Stimulated activated CD4-positive, alpha-beta T cell treated with anti-CD3 and anti-CD28 coated beads, TNF-alpha, amount 100 ng/mL, for 24 hours (primary cell): ENCODE data around the gene PAPPA2.
A peak's percentile ranks its signal among the peaks of the same experiment; 100 is the strongest.

Experiments
- DNase-seq, 3 experiments: peaks; one replicate each; pipeline ENCODE4 v3.0.0-alpha.2; 2020; ENCODE audit warnings: low read depth in 3 of 3

PAPPA2 gene

DNA sequence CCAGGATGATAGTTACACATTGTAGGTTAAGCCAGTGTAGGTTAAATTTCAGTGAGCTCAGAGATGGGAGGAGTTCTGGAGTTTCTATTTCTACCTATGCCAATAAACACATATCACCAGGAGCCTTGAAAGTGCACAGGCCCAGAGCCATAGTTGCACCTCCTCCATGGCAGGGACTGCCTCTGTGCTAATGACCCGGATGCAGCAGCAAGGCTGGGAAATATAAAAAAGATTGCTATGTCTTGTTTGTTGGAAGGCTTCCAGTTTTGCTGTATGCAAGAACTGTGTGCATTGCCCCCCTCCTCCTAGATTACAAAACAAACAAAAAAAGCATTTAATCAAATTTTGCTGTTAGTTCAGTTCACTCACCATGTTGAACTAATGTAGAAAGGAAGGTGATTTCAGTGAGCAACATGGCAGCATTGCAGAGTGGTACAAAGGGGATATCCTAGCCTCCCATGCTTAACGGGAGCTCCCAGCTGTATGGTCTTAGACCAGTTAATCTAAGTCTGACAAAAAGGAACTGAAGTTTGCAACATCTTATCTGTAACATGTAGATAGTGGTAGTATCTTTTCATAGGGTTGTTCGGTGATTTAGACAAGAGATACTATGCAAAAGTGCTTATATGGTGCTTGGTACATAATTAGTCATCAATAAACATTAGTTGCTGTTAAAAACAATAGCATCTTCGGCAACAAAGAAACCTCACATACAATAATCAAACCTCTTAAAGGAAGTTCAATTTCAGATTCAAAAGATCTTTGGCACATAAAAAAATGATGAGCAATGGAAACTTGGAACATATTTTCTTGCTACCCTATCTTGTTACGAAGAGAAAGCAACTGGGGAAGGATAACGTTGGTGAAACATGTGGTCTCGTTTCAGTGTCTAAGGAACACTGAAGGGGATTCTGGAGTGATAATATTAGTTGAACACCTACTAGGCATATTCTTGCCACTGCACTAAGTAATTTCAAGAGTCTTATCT is 392.1 kb downstream of the PAPPA2 start:
- DNase-seq = no peak

DNA sequence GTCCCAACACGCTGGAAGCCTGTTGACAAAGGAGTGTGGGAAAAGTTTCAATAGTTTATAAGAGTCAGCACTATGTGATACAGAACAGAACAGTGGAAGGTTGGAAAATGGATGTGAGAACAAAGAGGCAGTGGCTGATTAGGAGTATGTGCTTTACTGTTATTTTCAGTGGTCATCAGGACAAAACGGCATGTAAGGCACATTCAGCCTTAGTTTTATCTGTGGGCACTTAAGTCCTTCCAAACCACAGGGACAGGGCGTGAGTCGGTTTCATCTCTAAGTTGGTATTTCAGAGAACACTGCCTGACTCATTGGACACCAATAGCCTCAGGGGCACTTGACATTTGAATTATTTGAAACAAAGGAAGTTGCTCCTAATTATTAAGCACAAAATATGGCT is 394.7 kb downstream of the PAPPA2 start:
- no peak for DNase-seq

DNA sequence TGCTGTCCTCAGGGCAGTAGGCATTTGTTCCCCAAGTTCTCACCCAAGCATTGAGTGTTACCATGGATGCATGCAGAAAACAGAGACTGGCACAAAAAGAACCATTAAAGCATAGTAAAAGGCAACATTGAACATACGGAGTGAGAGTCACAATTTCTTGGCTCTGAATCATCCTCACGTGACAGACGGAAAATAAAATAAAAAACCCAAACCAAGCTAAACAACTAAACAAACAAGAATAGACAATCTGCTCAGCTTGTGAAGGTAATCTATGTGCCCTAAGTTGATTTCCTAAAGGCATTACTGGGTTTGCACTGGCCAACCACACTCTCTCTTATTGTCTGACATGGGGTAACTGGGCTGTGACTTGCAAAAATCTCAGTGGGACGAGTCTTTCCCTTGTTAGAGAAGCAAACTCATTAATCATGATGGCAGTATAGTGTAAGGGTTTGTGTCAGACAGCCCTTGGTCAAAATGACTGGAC is 395.5 kb downstream of the PAPPA2 start:
- no peak for DNase-seq

DNA sequence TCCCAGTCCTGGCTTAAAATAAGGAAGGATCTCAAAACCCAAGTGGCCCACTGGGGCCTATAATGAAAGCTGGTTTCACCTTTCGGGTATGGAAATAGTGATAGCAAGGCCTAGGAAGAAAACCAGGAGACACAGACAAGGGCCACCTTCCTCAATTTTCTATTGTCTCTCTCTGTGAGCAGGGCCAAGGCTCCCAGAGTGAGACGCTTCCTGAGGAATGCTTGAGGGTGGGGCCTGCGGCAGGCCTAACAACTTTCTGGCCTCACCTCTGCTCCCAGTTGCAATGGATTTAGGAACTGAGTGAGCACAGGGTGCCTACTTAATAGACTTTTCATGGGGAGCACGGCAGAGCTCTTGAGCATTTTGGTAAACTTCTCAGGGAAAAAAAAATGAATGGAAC is 400.6 kb downstream of the PAPPA2 start:
- DNase-seq = no peak

- no peak for DNase-seq
Observed at GRCh38 chr1:176864211-176864610, 401.2 kb downstream of the PAPPA2 start.

DNA sequence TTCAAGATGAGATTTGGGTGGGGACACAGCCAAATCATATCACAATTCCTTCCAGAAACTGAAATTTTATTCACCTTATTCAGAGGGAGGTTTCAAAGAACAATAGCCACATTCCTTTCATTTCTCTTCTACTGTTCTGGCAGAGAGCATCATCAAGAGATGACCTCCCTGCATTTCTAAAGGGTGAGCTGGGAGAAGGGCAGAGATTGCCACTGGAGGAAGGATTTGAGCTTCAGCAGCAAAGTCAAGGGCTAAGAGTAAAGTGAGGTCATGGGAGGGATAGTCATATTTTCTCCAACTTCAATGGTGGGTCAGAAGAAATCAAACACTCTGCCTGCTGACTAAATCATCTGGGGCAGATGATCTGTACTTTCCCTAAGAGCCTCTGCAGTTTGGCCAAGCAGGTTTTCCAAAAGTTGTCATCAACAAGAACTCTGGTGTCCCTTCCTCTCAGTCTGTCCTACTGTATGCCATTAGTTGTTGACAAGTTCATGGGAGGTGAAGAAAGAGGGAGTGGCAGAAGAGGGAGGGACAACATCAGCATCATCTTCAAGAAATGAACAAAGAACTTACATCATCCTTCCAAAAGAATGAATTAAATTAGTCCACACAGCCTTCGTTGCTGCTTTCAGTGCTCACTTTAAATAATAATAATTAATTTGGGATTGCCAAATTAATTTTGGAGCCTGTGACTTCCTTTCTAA is 403.2 kb downstream of the PAPPA2 start:
- no peak for DNase-seq

DNA sequence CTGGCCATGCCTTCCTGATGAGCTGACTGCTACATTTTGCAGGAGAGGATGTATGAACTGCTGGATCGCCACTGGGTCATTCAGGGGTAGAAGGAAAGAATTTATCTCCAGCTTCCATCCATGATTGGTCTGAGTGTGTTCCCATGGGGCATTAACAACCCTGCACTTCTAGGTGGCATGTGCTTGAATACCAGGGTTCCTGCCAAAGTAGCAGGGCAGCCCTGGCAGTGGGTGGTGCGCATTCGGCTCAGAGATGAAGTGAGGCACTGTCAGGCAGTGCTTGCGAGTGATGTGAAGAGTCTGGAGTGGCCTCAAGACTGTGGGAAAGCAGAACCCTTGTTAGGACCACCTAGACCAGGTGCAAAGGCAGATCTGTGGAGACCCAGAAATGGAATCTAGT is 406.6 kb downstream of the PAPPA2 start:
- DNase-seq = no peak

DNA sequence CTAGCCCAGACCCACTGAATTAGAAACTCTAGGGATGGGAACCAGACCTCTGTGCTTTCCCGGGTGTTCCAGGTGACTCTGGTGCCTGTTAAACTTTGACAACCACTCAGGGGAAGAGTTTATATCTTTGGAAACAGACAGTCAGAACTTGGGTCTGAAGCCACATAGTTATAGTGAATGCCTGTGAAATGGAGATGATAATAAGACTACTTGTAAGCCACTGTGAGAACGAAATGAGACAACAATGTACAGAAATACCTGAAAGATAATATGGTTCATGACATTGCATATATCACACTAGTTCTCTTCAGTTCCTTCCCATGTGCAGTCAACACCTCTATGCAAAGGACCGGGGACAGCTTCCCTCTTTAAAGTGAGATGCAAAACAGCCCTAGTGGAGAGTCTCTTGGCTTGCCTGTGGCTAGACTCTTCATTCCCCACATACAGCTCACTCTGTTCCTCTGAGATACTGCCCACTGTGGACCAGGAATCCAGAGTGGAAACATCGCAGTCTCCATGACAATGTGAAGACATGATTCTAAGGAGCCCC is 414.1 kb downstream of the PAPPA2 start:
- DNase-seq = no peak

DNA sequence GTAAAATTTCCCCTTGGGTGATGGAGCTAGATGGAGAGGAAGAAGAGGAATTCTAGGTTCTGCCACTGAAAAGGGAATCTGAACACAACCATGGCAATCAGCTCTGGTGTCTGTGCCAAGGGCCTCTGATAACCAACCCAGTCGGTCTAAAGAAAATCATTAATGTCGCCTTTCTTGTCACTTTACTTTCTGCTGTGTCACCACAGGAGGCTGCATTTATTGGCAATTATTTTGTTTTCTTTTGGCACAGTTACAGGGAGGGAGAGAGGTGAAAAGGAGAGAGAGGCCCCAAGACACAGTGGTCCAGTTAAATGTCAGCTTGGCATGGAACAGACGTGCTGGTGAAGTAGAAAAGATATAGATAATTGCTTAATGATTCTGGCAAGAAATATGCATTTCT is 414.6 kb downstream of the PAPPA2 start:
- DNase-seq = no peak

- DNase-seq = no peak
Observed at GRCh38 chr1:176878750-176879536, 416.0 kb downstream of the PAPPA2 start.

GRCh38 chr1:176879784-176880620 is 417.0 kb downstream of the PAPPA2 start:
- DNase-seq = no peak

- peak in 2 of 3 experiments; percentile 15 to 31 for DNase-seq
Observed at GRCh38 chr1:176880955-176881595, 418.1 kb downstream of the PAPPA2 start.

DNA sequence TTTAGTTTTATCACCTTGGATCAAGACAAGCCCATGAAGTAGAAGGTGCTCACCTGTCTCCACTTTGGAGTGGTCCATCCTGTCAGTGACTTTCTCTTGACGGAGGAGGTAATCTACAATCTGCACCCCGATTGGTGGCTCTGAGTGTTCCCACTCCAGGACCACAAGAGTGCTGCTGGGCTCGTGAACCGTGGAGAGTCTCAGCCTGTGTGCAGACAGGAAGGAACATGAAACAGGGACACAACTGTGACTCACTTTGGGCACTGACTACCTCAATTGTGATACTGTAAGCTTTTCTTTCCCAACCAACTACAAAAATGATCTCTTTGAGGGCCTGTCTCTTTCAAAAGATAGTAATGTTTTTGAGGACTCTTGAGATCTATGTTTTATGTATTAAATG is 421.3 kb downstream of the PAPPA2 start:
- DNase-seq = no peak

DNA sequence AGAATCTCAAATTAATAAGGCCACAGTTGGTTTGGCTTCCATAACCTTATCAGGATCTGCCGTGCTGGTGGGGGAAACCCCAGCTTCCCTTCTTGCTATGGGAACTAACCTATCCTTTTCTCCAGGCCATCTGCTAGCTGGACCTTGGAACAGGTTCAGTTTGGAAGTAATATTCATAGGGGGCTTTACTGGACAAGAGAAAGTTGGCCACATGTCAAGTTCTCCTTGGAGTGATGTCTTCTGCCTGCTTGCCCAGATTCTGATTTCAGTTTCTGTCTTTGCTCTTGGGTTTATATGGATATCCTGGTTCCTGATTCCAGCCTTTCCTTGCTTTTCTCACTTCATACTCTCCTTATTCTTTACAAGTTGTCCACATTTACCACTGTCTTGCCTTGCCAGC is 421.9 kb downstream of the PAPPA2 start:
- no peak for DNase-seq

- DNase-seq = no peak
Observed at GRCh38 chr1:176885341-176885740, 422.4 kb downstream of the PAPPA2 start.

GRCh38 chr1:176885751-176886150 is 422.8 kb downstream of the PAPPA2 start:
- DNase-seq = no peak

DNA sequence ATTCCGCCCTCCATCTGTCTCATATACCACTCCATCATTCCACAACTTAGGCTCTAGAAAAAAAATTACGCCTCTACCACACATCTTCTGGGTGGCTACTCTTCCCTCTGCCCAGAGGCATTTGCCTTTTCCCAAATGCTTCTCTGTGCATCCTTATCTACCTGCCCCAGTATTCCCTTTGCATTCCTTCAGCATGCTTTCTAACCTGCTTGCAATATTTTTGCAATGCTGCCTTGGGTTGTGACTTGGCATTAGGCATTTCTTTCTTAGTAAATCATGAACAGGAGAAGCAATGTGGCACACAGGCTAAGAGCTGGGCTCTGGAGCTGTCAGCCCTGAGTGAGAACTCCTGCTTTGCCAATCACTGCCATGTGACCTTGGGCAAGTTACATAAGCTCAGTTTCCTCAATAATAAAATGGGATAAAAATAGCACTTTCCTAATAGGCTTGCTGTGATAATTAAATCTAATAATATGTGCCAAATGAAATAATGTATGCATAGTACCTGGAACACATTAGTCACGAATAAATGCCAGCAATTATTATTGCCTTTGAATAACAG is 425.6 kb downstream of the PAPPA2 start:
- no peak for DNase-seq

DNA sequence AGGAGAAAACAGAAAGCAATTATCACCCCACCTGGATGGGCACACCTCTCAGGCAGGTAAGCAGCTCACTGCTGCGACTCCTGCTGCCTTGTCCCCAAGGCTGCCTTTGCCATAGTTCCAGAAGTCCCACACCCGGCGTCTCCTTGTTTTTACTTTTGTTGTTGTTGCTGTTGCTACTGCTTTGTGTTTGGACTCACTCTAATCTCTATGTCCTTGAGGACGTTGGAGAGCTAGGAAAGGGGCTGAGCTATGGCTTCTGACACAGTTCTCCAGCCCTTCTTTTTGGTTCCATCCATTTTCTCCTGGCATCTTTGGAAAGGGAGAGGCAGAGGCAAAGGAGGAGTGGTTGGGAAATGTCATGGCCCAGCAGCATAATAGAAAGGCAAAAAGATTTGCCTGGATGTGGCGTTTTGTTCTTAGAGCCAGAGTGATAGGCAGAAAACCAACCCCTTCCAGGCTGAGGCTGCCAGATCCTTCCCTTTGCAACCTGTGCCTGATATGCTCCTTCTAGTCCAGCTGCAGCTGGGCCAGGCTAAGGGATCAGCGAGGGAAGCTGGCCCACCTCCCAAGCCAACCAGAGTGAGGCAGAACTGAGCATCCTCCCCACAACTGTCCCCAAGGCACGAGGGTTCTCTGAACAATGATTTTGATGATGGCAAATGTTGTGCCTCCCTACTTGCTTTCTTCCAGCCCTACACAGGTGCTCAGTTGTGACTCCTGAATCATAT is 430.8 kb downstream of the PAPPA2 start:
- no peak for DNase-seq

DNA sequence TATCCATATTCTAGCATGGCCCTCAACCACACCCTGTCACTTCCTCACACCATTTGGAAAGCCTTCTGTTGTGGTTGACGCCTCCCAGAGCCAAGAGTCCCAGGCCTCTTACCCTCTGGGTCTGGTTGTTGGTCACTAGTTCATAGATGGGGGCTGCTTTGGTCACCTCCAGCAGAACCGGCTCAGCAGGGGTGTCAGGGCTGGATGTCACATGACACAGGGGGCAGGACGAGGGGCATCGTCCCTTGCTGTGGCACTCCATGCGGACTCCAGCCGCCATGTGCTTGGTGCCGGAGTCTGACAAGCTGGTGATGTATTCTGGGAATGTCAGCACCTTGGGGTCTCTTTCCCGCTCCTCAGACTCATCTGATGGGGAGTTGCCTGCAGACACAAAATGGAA is 431.5 kb downstream of the PAPPA2 start:
- no peak for DNase-seq
